SH-SY5Y (cell line): ENCODE results near the gene SURF2.

Experiments used
- GATA2 ChIP-seq: IDR thresholded peaks from 2 replicates; pipeline ENCODE4 v1.6.1; 2011; ENCODE audit warnings: mild to moderate bottlenecking, low read depth, low read length
- GATA3 ChIP-seq: IDR thresholded peaks from 2 replicates; pipeline ENCODE4 v1.6.1; 2011; ENCODE audit warnings: low read depth, mild to moderate bottlenecking, low read length, moderate library complexity

- no peak for TF ChIP-seq GATA2
- TF ChIP-seq GATA3: no peak
Measured at GRCh38 chr9:133307301-133307700, 49.0 kb upstream of the SURF2 start.
